GM19239 (cell line): ENCODE data around the gene PRUNE2.

Experiments
- DNase-seq: peaks from one replicate; pipeline ENCODE4 v3.0.0; 2011; ENCODE audit warnings: low spot score; ENCODE audit not compliant: insufficient read length
- FAIRE-seq: peaks from 2 replicates; lab custom pipeline; 2011; peaks lifted over from hg19 to GRCh38; lab: Jason Lieb, UNC

The PRUNE2 gene

DNA sequence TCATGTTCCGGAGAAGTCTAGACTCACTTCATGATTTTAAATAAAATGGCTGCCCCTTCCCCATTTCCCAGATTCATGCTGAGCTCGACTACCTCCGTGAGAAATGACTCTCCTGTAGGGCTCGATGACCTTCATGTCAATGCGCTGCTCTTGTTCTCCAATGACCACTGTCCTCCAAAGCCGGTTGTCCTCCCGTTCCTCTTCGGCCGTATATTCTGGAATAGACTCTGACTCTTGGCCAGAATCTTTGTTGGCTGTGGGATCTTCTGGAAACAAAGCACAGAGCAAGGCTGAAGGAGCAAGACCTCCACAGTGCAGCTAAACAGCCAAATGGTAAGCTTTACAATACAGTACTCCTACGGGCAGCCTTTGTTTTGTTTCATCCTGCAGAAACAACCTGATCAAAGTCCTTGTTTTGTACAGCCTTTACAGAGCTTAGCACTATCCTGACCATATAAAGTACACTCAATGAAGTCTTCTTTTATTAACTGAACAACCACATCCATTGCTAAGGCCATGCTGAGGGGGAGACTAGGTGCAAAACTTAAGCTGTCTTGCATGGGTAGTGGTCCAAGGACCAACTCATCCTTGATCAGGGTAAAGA is 261.2 kb downstream of the PRUNE2 start:
- FAIRE-seq (no peak), DNase-seq (no peak)

DNA sequence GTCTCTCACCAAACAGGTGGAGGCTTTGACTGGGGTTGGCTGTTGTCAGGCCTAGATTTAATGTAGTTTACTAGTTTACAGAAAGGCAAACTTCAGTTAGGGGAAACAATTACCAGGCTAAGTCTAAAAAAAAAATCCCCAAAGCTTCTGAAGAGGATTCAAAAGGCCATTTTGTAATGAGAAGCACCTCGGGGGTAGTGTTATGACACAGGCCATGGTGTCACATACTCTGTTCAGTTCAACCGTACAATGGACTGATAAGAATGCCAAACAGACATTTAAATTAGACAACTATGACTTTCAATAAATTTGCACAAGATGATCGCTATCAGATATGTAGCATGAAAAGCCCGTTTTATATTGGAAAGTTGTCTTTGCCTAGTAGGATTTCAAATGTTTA is 261.7 kb downstream of the PRUNE2 start:
- peak; percentile 11 for FAIRE-seq
- no peak for DNase-seq

DNA sequence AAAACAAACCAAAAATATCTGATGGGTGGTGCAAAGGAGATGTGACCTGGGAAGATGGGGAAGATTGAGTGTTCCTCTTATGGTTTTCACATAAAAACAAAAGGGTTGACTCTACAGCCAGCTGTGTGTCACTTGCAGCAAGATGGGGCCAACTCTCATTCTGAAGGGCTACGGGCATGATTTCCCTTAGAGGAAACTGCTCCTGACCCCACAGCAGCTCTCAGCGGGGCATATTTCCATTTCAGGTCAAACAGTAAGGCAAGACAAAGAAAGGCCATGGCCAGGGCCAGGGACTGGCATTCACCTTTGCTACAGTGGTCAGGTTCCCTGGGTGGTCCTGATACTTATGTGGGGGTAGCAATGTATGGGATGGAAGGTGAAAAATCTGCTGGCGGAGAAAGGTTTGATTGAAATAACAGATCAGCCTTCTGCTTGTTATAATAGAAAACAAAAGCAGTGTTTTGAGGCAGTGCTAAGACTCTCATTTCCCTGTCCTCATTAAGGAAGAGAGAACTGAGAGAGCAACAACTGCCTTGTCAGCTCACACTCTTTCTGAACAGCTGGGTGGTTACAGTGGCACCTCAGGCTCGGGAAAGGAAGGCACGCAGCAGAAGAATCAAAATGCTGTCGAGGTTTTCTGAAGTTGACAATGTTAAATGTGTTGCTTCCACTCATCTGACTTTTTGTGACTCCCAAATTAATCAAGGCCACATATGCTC is 262.4 kb downstream of the PRUNE2 start:
- DNase-seq = no peak
- peak; percentile 94 for FAIRE-seq

DNA sequence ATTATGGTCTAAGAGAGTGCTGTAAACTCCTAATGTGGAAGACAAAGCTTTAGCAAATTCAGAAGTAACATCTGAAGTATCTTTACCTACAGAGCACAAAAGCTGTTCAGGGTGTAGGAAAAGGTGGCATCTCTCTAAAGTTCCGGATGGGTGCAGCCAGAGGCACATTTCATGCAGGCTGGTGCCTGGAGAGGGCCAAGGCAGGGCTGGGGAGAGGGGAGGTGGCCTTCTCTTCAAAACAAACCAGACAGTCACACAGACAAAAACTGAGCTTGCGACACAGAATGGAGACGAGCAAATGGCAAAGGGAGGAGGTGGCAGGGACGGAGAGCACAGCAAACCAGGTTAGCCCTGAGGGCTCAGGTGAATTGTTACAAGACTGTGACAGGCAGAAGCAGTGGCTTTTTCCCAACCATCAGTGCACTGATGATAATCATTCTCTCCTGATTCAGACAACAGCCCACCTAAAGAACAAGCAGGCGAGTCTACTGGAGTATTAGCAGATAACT is 263.2 kb downstream of the PRUNE2 start:
- no peak for FAIRE-seq

DNA sequence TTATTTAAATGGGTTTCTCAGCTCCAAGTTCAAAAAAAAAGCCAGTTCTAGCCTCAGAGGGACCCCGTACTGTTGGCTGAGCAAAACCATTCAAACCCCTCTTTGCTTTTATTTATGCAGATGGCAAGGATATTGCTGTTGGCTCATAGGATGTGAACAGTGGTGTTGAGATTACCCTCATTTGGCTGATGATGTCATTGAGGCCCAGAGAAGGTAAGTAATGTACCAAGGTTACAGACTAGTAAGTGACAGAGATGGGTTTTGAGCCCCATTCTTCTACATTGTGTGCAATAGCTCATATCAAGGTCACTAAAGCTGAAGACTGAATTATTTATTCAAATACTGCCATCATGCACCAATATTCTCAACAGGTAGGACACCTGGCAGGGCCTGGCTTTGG is 263.8 kb downstream of the PRUNE2 start:
- no peak for DNase-seq
- FAIRE-seq = no peak

More for the DNA sequence above, 263.2 kb downstream of the PRUNE2 start:
- no peak for DNase-seq

DNA sequence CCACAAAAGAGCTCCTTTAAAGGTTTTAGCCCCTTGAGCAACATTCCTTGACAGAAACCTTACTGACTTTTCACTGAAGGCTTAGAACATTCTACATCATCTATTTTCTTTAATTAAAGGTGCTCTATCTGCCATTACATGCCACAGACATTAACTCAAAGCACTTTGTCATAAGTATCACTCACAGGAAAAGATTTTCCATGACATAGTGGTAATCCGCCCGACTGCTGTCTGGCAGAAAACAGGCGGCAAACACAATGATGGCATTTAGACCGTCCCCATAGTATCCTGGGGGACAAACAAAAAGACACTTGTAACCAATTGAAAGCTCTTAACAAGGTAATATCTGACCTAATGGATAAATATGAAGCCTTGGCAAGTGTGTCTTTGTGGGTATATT is 267.9 kb downstream of the PRUNE2 start:
- DNase-seq = no peak
- FAIRE-seq = no peak

DNA sequence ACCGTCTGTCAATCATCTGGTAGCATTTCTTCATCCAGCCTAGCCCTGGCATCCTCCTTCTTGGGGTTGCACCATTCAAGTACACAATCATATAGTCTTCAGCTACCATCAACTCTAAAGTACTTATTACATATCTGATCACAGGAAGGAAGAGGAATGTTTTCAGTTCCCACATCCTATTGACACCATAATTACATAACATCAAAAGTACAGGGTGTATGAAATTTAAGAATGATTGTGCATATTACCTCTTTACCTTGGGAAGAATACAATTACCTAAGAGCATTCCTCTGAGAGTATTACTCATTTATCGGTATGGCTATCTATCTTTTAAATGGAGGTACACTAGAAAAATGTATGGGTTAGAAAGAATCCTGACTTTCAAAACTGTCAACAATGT is 268.5 kb downstream of the PRUNE2 start:
- FAIRE-seq (no peak), DNase-seq (no peak)

DNA sequence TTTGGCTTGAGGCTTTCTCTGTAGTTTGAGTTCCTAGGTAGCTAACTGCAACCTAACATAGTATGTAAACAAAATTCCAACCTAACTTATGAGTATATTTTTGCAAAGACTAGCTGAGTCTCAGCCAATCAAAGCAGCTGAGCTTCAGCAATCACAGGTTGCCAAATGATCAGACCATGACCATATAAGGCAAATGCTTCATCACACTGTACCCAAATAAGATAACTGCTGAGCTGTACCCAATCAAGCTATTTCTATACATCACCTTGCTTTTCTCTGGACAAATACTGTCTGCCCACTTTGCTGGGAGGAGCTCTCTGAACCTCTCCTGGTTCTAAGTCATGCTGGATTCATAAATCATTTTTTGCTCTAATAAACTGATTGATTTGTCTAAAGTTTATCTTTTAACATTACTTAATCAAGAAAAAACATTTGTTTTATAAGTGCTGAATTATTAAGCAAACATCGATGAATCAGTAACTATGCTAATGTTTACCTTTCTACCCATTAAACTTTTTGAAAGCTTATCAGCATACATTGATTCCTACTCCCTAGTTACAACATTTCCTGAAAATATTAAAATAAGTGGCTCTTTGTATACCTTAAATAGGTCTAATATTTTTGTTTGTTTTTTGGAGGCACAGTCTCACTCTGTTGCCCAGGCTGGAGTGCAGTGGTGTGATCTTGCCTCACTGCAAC is 271.4 kb downstream of the PRUNE2 start:
- FAIRE-seq = no peak

DNA sequence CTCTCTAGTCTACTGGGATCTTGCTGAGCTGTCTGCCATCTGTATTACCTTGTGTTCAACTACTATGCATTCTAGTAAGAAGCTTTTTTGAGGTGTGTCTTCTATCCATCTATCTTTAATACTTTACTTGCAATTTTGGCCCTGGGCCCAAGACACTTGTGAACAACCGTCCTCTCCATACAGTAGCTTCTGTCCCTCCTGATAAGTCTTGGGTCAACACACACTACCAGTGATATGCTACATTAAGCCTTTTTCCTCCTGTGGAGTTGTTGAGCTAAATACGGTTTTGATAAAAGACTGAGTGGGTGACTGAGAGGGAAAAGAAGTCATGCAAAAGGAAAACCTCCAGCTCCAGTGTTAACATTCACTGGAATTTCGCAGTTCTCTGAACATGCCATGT is 275.0 kb downstream of the PRUNE2 start:
- FAIRE-seq (no peak), DNase-seq (no peak)

More for the DNA sequence above, 271.4 kb downstream of the PRUNE2 start:
- DNase-seq = no peak

DNA sequence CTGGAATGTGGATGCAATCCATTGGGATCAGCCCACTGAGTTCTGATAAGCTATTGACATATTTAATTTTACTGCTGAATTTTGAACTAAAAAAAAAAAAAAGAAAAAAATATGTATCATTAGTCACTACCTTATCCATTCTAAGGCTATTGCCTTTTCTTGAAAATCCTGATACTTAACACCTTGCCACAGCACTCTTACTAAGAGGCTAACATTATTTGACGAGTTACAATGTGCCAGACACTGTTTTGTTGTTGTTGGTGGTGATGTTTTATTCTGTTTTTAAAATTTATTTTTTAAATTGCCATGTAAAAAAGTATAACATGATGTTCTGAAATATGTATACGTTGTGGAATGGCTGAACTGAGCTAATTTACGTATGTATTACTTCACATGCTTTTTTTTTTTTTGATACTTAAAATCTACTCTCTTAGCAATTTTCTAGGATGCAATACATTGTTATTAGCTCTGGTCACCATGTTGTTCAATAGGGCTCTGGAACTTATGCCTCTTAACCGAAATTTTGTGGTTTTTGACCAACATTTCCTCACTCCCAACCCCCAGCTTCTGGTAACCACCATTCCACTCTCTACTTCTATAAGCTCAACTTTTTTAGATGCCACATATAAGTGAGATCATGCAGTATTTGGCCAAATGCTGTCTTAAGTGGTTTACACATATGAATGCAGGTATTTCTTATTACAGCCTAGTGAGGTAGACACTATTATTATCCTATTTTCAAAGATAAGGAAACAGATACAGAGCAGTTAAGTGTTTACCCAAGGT is 276.5 kb downstream of the PRUNE2 start:
- DNase-seq (no peak), FAIRE-seq (peak; percentile 72)

DNA sequence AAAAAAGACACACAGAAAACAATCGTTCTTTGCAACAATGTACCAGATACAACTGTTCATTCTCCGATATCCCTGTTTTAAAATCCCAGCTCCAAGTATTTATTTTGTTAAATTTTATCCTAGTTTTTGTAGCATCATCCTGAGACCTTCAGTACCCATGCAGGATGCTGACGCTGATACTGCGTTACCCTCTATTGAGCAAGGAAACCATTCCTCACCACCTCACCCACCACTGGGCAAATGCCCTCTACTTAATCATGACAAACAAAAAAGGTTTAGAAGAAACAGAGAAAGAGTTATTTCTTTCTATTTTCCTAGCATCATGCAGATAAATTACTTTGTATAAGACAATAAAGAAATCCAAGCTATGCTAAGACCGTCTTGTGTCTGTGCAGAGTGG is 277.8 kb downstream of the PRUNE2 start:
- no peak for FAIRE-seq
- DNase-seq = no peak

DNA sequence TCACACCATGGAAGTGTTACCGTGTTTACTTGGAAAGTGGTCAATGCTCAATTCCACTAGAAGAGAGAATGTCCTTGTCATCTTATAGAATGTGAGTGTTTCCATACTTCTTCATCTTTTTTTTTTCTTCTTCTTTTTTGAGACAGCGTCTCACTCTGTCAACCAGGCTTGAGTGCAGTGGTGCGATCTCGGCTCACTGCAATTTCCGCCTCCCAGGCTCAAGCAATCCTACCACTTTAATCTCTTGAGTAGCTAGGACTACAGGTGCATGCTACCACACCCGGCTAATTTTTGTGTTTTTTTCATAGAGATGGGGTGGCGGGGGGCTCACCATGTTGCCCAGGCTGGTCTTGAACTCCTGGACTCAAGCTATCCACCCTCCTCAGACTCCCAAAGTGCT is 278.9 kb downstream of the PRUNE2 start:
- DNase-seq (no peak), FAIRE-seq (no peak)

DNA sequence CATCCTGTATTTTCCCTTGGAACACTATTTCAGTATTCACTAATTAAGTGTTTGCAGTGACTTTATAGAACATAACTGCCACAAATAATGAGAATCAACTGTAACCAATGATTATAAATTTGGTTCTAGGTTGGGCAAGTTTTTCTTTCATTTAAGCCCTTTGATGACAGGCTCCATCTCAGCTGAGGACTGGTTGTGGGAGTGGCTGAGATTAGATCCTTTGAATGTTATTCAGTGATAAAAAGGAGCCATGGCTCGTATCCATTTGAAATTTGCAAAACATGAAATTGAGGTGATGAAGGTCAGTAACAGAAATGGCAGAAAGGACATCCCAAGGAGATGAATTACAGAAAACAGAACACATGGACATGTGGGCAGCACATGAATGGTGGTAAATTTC is 279.8 kb downstream of the PRUNE2 start:
- DNase-seq = no peak
- no peak for FAIRE-seq

DNA sequence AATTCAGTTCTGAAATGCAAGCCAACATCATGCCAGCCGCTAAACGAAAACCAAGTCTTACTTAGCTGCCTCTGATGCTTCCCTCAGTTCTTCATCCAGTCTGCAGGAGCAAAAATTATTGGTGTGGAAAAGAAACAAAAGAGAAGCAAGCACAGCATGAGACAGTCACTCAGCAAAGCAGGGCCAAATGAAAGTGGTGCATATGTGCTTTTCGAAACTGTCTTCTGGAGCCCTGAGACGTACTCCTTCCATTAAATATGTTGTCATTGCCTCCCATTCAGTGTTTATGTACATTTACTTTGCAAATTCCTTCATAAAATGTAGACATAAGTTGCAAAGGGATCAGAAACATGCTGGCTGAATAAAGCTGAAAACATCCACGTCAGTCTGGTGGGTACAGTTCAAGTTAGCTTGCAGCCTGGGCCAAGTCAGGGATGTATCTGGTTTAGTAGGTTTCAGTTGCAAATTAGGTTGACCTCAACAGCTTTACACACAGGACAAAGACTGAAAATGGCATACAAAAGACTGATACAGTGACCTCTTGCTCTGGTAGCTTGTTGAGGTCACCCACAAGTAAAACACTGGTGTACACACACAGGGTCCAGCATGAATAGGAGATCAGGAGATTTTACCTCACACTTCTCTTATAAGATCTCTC is 281.4 kb downstream of the PRUNE2 start:
- FAIRE-seq (peak; percentile 94), DNase-seq (peak; percentile 7)

DNA sequence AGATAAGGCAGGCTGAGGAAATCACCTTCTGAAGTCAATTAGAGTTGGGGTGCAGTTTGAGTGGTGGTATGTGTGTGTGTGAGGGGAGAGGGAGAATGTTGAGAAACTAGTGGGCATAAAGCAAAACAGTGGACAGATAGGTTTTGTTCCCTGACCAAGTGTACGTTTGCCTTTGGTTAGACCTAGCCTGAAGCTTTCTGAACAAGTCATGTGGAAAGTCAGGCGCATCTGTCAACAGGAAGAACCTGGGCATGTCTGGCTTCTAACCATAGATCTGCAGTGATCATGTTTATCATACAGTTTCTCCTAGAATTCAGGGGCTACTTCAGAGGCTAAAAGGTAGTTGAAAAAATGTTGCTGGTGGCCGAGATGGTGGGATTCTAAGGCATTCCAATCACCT is 284.9 kb downstream of the PRUNE2 start:
- peak; percentile 35 for FAIRE-seq
- no peak for DNase-seq

DNA sequence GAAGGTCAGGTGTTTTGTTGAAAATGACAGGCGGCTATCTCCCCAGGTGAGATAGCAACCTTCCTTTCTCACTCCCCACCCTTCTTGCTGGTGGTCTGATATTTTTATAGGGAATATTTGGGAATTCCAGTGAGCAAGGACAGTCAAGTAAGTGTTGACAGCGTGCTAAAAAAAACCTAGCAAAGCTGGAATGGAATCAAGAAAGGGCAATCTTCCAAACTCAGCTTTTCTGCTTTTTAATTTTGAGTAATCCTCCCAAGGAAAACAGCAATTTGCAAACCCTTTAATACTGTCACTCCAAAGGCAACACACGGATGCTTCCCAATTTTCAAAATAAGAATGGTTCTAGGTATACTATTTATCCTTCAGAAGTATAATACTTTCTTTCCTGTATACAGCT is 285.3 kb downstream of the PRUNE2 start:
- DNase-seq (no peak), FAIRE-seq (no peak)

DNA sequence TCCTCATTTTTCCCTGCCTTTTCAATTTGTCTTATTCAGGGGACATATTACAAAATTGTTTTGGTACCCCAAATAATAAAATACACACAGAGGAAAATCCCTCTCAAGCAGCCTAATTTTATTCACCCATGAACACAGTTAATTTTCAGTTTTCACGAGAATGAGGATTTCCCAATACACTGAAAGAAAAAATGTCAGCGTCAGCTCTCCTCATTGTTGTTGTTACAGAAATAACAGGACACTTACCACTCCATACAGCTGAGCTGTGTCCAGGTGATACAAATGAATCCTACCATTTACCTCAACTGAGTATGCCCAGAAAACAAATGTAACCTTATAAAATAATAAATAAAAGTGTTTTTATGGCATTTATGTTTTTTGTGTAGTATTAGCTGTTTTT is 286.3 kb downstream of the PRUNE2 start:
- FAIRE-seq = no peak
- DNase-seq = no peak

DNA sequence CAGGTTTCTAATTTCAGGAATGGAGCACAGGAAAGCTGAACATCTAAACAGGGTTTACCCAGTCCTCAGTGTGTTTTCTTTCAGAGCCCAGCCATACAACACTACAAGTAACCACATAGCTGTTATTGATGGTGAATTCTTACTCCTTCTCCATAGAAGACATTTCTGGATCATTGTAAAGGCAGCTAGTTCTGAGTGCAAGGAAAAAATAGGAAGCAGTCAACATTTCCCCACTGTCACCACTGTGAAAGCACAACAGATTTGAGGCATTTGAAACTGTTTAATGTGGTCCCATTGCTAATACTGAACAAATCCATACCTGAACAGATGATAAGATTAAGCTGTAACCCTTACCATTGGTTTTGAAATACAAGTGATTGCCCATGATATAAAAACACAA is 286.7 kb downstream of the PRUNE2 start:
- FAIRE-seq = no peak

DNA sequence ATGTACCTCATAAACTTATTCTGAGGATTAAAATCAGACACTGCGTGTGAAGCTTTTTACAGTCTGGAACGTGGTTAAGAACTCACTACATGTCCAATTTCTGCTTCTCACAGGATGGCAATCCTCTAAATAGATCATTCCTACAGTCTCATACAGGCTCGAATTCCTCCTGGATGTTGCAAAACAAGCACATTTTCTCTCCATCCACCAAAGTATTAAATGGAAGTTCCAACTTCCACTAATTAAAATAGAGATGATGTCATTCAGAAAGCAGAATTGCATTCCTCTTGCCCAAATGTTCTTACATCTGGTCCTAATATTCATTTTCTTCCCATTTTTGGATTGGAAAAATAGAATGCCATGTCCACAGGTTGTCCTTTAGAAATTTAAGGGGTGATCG is 287.2 kb downstream of the PRUNE2 start:
- DNase-seq (no peak), FAIRE-seq (no peak)

More for the DNA sequence above, 286.7 kb downstream of the PRUNE2 start:
- DNase-seq = no peak
